D721Med (cell line): ENCODE data around the gene JUNB.

ENCODE experiments used
- DNase-seq: peaks from one replicate; pipeline ENCODE4 v3.0.0; 2011; ENCODE audit warnings: low spot score; ENCODE audit not compliant: insufficient read length
- FAIRE-seq: peaks from 2 replicates; lab custom pipeline; 2011; peaks lifted over from hg19 to GRCh38; lab: Jason Lieb, UNC
- TF ChIP-seq, protein P1 (sequence below): IDR thresholded peaks from 2 replicates; pipeline ENCODE4 v1.5.1; 2012; ENCODE audit warnings: mild to moderate bottlenecking, control low read depth; ENCODE audit not compliant: insufficient read depth; ENCODE audit errors: missing control alignments

The JUNB gene

GRCh38 chr19:12821761-12822160 lies 30.5 kb downstream of the JUNB start:
- TF ChIP-seq, protein P1, sequence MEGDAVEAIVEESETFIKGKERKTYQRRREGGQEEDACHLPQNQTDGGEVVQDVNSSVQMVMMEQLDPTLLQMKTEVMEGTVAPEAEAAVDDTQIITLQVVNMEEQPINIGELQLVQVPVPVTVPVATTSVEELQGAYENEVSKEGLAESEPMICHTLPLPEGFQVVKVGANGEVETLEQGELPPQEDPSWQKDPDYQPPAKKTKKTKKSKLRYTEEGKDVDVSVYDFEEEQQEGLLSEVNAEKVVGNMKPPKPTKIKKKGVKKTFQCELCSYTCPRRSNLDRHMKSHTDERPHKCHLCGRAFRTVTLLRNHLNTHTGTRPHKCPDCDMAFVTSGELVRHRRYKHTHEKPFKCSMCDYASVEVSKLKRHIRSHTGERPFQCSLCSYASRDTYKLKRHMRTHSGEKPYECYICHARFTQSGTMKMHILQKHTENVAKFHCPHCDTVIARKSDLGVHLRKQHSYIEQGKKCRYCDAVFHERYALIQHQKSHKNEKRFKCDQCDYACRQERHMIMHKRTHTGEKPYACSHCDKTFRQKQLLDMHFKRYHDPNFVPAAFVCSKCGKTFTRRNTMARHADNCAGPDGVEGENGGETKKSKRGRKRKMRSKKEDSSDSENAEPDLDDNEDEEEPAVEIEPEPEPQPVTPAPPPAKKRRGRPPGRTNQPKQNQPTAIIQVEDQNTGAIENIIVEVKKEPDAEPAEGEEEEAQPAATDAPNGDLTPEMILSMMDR = no peak
- DNase-seq (no peak), FAIRE-seq (no peak)

DNA sequence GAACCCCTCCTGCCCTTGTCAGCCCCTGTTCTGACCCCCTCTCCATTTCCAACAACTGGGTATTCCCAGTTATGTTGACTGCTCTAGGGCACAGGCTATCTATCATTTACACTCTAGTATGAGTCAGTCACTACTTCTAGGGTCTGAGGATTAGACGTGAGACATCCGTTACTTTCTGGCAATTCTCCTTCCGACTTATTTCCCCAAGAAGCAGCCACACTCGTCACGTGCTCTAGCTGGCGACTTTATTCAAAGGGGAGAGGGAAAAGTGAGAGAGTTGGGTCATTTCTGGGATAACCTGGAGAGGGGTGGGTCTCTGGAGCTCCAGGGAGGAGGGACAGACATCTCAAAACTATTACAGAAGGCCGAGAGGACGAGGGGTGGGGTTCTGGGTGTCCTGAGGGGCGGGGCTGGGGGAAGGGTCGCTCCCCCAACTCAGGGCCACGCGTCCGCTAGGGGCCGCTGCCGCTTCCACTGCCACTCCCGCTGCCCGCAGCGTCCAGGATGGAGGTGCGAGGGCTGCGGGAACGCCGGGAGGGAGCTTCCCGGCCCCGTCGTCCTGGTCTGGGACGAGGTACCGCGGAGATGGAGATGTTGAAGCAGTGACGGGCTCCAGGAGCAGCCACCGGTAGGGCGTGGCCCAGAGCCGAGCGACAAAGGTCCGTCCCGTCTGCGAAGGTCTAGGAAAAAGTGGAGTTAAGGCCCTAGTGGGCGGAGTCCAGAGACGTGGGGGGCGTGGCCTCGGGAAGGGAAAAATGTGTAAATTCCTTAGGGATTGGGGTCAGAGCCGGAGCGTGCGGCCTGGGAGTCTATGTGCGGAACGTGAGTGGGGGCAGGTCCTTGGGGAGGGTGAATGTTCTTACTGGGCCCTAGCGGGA lies 34.2 kb downstream of the JUNB start:
- peak; percentile 79 for DNase-seq
- TF ChIP-seq, protein P1 = peak; percentile 64
- no peak for FAIRE-seq

- FAIRE-seq (no peak), DNase-seq (no peak)
- TF ChIP-seq, protein P1 = no peak
Observed at GRCh38 chr19:12828494-12828893, 37.2 kb downstream of the JUNB start.

DNA sequence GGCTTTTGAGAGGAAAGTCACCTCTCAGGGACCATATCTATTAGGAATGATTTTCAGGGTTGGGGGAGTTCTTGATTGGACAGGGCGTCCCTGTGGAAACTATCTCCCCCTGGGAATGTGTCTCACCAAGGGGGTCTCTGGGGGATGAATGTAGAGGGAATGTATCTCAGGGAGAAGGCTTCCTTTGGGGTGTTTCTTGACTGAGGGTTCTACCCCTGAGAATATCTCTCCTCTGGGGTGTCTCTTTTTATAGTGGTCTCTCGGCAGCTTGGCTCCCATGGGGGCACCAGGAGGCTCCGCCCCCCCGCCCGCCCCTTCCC lies 42.1 kb downstream of the JUNB start:
- DNase-seq (no peak), FAIRE-seq (no peak)
- TF ChIP-seq, protein P1 = no peak

GRCh38 chr19:12833738-12834565 lies 42.7 kb downstream of the JUNB start:
- TF ChIP-seq, protein P1 = no peak
- DNase-seq = peak; percentile 63
- no peak for FAIRE-seq

GRCh38 chr19:12834566-12834943 lies 43.3 kb downstream of the JUNB start, which contains the start of gene RTBDN:
Gene RTBDN, minus strand, starts transcription at chr19:12834579. Its CDS starts 4,600 bp downstream, at chr19:12829979.
- DNase-seq (no peak), FAIRE-seq (no peak)
- TF ChIP-seq, protein P1 = no peak
